Right atrium auricular region (tissue), 2 donors: ENCODE data around the gene SEC63. TPM values are rescaled to one million over a fixed set of nuclear protein-coding genes. Genes with fewer than 3 reads are reported as not detected.
"Not testable (repeated sequence)": the region's sequence is repeated elsewhere in the genome, so short reads cannot be mapped to it uniquely, and the experiment has no call there.

ENCODE experiments used
- DNase-seq: peaks from one replicate; pipeline ENCODE4 v3.0.0-alpha.2; 2019; ENCODE audit warnings: low spot score
- H3K27ac ChIP-seq, 2 donors: fragments of 200-600 bp; sonication (generic); 1 replicate in 1 of 2; 2 replicates in 1 of 2; pipeline ENCODE4 v1.5.1; 2016 to 2019
- H3K27me3 ChIP-seq, 2 donors: fragments of 200-600 bp; sonication (generic); one replicate each; pipeline versions ENCODE4 v1.5.1 to v1.6.0; 2017 to 2019
- H3K36me3 ChIP-seq: fragments of 200-600 bp; sonication (generic); one replicate; pipeline ENCODE4 v1.5.1; 2016
- H3K4me1 ChIP-seq, 2 donors: fragments of 200-600 bp; sonication (generic); one replicate each; pipeline versions ENCODE4 v1.5.1 to v1.6.0; 2017 to 2019
- H3K4me3 ChIP-seq, 2 donors: fragments of 200-600 bp; sonication (generic); 1 replicate in 1 of 2; 2 replicates in 1 of 2; pipeline ENCODE4 v1.5.1; 2017 to 2019; ENCODE audit warnings: mild to moderate bottlenecking in 1 of 2, moderate library complexity in 1 of 2
- H3K9me3 ChIP-seq, 2 donors: fragments of 200-600 bp; sonication (generic); one replicate each; pipeline ENCODE4 v1.5.1; 2019
- total RNA-seq, 2 donors: library from RNA; depleted of rRNA; stranded (reverse); fragments of >200 nt; gene quantifications; one replicate each; pipeline ENCODE4 v1.1.0, GENCODE V29; 2016
- TF ChIP-seq, protein P1 (sequence below), 2 donors: fragments of 200-600 bp; sonication (generic); IDR thresholded peaks; one replicate each; pipeline ENCODE4 v1.5.1; 2019; ENCODE audit warnings: antibody characterized with exemption in 2 of 2

Gene SEC63
- total RNA-seq, 2 donors from 2014 or later = 14.5 to 18.9 TPM

DNA sequence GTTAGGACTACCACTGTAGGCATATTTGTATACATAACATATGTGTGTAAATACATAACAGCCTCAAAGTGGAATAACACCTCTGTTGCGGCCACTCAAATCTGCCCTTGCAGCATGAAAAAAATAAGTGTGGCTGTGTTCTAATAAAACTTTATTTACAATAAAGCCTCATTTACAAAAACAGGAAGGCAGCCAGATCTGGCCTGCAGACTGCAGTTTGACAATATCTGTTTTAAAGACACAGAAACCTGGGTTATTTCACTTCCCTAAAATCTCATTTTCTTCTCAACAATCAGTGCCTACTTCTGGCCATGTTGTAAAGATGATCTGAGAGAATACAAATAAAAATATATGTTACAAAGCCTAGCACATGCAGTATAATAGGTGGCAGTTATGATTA, 80.0 kb downstream of the SEC63 start:
- Histone ChIP-seq H3K4me3 (no peak overlapping the region), H3K27ac (no peak overlapping the region), H3K9me3 (no peaks in the 10 kb centered on the region), H3K27me3 (no peaks in the 10 kb centered on the region), H3K36me3 (peaks cover 51% of the 10 kb centered on the region), H3K4me1 (no peaks in the 10 kb centered on the region)
- DNase-seq = no peak
- TF ChIP-seq, protein P1, sequence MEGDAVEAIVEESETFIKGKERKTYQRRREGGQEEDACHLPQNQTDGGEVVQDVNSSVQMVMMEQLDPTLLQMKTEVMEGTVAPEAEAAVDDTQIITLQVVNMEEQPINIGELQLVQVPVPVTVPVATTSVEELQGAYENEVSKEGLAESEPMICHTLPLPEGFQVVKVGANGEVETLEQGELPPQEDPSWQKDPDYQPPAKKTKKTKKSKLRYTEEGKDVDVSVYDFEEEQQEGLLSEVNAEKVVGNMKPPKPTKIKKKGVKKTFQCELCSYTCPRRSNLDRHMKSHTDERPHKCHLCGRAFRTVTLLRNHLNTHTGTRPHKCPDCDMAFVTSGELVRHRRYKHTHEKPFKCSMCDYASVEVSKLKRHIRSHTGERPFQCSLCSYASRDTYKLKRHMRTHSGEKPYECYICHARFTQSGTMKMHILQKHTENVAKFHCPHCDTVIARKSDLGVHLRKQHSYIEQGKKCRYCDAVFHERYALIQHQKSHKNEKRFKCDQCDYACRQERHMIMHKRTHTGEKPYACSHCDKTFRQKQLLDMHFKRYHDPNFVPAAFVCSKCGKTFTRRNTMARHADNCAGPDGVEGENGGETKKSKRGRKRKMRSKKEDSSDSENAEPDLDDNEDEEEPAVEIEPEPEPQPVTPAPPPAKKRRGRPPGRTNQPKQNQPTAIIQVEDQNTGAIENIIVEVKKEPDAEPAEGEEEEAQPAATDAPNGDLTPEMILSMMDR (IDR thresholded peaks at IDR 0.05) = no peak

DNA sequence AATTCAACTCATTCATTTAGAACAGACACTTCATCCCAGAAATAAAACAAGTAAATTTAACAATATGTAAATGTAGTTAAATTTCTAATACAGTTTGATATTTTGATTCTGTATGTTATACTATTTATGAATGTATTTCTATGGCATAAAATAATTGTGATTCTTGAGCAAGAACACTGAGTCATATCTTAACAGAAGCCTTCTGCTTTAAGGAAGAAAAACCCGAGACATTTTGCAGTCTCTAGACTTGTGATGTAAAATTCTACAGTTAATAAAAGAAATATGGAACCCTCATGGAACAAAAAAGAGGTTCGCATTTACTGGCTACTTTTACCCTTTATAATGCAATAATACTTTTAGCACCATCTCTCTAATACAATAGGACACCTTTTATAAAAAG, 86.0 kb downstream of the SEC63 start:
- TF ChIP-seq, protein P1 (IDR thresholded peaks at IDR 0.05) = no peak
- Histone ChIP-seq H3K27ac (no peak overlapping the region), H3K36me3 (peaks cover 26% of the 10 kb centered on the region), H3K4me1 (no peaks in the 10 kb centered on the region), H3K27me3 (no peaks in the 10 kb centered on the region), H3K9me3 (no peaks in the 10 kb centered on the region), H3K4me3 (no peak overlapping the region)
- DNase-seq = no peak

GRCh38 chr6:107871512-107871911, 86.5 kb downstream of the SEC63 start:
- peaks cover 26% of the 10 kb centered on the region for H3K36me3 ChIP-seq
- H3K27me3 ChIP-seq, H3K4me3 ChIP-seq, H3K4me1 ChIP-seq, H3K27ac ChIP-seq, H3K9me3 ChIP-seq, DNase-seq: not testable (repeated sequence)

- H3K27ac ChIP-seq = no peak overlapping the region
- TF ChIP-seq, protein P1 (IDR thresholded peaks at IDR 0.05) = no peak
- no peak for DNase-seq
Measured at GRCh38 chr6:107871016-107871415, 87.0 kb downstream of the SEC63 start.

DNA sequence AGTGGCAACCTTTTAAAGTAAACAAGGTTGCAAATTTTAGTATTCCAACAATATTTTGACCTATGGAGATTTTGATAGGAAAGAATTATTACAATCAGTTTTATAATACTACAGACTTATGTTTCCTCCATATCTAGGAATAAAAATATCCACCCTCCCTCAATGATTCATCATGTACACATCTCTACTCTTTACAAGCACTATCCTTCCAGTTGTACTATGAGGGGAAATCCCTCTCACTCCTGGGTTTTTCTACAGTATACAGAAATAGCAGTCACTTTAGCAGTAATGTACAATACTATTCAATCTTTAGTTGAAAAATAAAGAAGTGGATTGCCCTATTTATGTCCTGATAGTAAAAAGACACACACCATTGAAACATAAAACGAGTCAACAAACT, 87.6 kb downstream of the SEC63 start:
- TF ChIP-seq, protein P1 (IDR thresholded peaks at IDR 0.05) = no peak
- Histone ChIP-seq H3K9me3 (no peaks in the 10 kb centered on the region), H3K27me3 (no peaks in the 10 kb centered on the region), H3K27ac (no peak overlapping the region), H3K36me3 (peaks cover 16% of the 10 kb centered on the region), H3K4me1 (no peaks in the 10 kb centered on the region), H3K4me3 (no peak overlapping the region)
- DNase-seq = no peak

More at GRCh38 chr6:107871016-107871415, 87.0 kb downstream of the SEC63 start:
- Histone ChIP-seq H3K9me3 (no peaks in the 10 kb centered on the region), H3K4me1 (no peaks in the 10 kb centered on the region), H3K27me3 (no peaks in the 10 kb centered on the region), H3K4me3 (no peak overlapping the region), H3K36me3 (peaks cover 23% of the 10 kb centered on the region)

GRCh38 chr6:107869871-107870270, 88.1 kb downstream of the SEC63 start:
- H3K9me3 ChIP-seq = no peaks in the 10 kb centered on the region
- DNase-seq = no peak
- no peak overlapping the region for H3K27ac ChIP-seq
- TF ChIP-seq, protein P1 (IDR thresholded peaks at IDR 0.05) = no peak
- H3K4me1 ChIP-seq = no peaks in the 10 kb centered on the region
- peaks cover 14% of the 10 kb centered on the region for H3K36me3 ChIP-seq
- no peak overlapping the region for H3K4me3 ChIP-seq
- no peaks in the 10 kb centered on the region for H3K27me3 ChIP-seq
